ENCODE results near the gene ST3GAL3. TPM values are rescaled to one million over a fixed set of nuclear protein-coding genes. Genes with fewer than 3 reads are reported as not detected.
A peak's percentile ranks its signal among the peaks of the same experiment; 100 is the strongest.

ST3GAL3 gene
- total RNA-seq, 1 experiment from 2014 or later: 8.3 TPM

DNA sequence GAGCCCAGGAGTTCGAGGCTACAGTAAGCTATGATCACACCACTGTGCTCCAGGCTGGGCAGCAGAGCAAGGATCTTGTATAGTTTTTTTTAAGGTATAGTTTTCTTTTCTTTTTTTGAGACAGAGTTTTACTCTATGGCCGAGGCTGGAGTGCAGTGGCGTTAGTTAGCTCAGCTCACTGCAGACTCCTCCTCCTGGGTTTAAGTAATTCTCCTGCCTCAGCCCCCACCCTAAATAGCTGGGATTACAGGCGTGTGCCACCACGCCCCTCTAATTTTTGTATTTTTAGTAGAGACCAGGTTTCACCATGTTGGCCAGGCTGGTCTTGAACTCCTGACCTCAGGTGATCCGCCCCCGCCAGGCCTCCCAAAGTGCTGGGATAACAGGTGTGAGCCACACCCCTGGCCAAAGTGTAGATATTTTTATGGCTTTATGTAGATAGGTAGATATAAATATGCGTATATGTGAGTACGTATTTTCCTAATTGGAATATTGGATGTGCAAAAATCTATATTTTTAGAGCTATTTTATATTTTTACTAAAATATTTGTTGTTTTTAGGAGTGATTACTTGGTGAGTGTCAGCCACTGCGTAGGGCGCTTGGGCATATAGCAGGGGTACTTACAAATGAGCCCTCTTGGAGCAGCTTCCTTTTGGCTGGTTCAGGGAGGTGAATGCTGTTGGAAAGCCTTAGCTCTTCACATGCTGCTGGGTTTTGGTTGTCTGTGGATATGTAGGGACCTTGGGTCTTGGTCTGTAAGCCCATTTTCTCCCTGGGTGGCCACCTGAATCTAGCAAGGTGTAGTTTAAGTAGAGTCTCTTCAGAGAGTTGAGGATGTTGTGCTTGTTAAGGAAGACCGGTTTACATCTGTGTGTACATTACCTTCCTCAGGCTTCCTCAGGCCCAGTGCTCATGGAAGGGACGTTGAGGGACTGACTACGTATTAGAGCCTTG is 47.8 kb upstream of the ST3GAL3 start:
- peak; percentile 52 for DNase-seq
- H3K4me3 Mint-ChIP-seq: peak overlapping the region in 1 of 2 experiments; percentile 47; a peak in 2 of 5 replicates
- Histone ChIP-seq H4K5ac (ENCODE audit: insufficient read length, low read depth, low read length) (no peak overlapping the region), H2BK12ac (ENCODE audit: insufficient read length, low read depth, low read length) (no peak overlapping the region), H2AK5ac (ENCODE audit: insufficient read length, low read length) (no peak overlapping the region), H2BK120ac (ENCODE audit: low read depth, low read length, poor library complexity, severe bottlenecking) (no peak overlapping the region), H3K14ac (ENCODE audit: insufficient read depth, low read length) (no peak overlapping the region), H3K27me3 (ENCODE audit: insufficient read depth, low read length) (no peaks in the 10 kb centered on the region), H3K18ac (ENCODE audit: insufficient read length, low read depth, low read length) (no peak overlapping the region), H3K23me2 (ENCODE audit: insufficient read length, low read depth, low read length, poor library complexity, severe bottlenecking) (no peaks in the 10 kb centered on the region), H3K9me3 (ENCODE audit: control insufficient read depth, low read depth, low read length) (no peaks in the 10 kb centered on the region), H2BK15ac (ENCODE audit: low read depth, low read length) (no peak overlapping the region), H3K79me2 (ENCODE audit: insufficient read depth, low read length) (no peaks in the 10 kb centered on the region), H3K9ac (ENCODE audit: extremely low read depth, insufficient read length, low read length) (no peak overlapping the region), H3K56ac (ENCODE audit: insufficient read length, low read depth, low read length) (no peak overlapping the region), H3K23ac (ENCODE audit: insufficient read length, low read depth, low read length) (no peak overlapping the region), H3K4me2 (ENCODE audit: insufficient read depth, insufficient read length, low read length) (peak overlapping the region; percentile 1), H4K8ac (replicated peaks; ENCODE audit: insufficient read length, low read depth, low read length) (no peak overlapping the region), H2AFZ (ENCODE audit: low read length) (no peak overlapping the region), H2BK5ac (ENCODE audit: insufficient read length, low read length) (no peak overlapping the region), H3T11ph (ENCODE audit: low read length) (no peak overlapping the region), H4K20me1 (ENCODE audit: control insufficient read depth, insufficient read depth, insufficient read length) (no peaks in the 10 kb centered on the region), H3K4ac (ENCODE audit: low read depth, low read length) (no peak overlapping the region), H2BK20ac (ENCODE audit: low read depth, low read length, poor library complexity, severe bottlenecking) (no peak overlapping the region), H3K27ac (ENCODE audit: insufficient read length, low read depth, low read length) (peak overlapping the region; percentile 1), H3K79me1 (ENCODE audit: insufficient read depth, low read depth, low read length, poor library complexity, severe bottlenecking) (no peaks in the 10 kb centered on the region), H3K4me1 (ENCODE audit: insufficient read depth, low read length) (no peaks in the 10 kb centered on the region; the same call in 1 of the 2 replicates), H4K91ac (ENCODE audit: insufficient read length, low read depth, low read length) (no peak overlapping the region)
- H3K9me3 Mint-ChIP-seq: no peaks in the 10 kb centered on the region
- H3K4me1 Mint-ChIP-seq: peaks cover 18 to 36% of the 10 kb centered on the region in 2 experiments
- WGBS (ENCODE audit: extremely low coverage, insufficient read length, low lambda C conversion rate): 100% methylated on average over 2 of the region's 14 CpGs
- peak overlapping the region; percentile 68 to 99 (median 95) for H3K27ac Mint-ChIP-seq
- peaks cover 61 to 92% (median 85%) of the 10 kb centered on the region in 3 experiments for H3K36me3 Mint-ChIP-seq (ENCODE audit: insufficient read depth in 1 of 3, low read depth in 3 of 3)
- TF ChIP-seq, protein P1, sequence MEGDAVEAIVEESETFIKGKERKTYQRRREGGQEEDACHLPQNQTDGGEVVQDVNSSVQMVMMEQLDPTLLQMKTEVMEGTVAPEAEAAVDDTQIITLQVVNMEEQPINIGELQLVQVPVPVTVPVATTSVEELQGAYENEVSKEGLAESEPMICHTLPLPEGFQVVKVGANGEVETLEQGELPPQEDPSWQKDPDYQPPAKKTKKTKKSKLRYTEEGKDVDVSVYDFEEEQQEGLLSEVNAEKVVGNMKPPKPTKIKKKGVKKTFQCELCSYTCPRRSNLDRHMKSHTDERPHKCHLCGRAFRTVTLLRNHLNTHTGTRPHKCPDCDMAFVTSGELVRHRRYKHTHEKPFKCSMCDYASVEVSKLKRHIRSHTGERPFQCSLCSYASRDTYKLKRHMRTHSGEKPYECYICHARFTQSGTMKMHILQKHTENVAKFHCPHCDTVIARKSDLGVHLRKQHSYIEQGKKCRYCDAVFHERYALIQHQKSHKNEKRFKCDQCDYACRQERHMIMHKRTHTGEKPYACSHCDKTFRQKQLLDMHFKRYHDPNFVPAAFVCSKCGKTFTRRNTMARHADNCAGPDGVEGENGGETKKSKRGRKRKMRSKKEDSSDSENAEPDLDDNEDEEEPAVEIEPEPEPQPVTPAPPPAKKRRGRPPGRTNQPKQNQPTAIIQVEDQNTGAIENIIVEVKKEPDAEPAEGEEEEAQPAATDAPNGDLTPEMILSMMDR (conservative IDR thresholded peaks at IDR 0.05): no peak
- H3K27me3 Mint-ChIP-seq (ENCODE audit: low read depth): no peaks in the 10 kb centered on the region
